GM12801 (cell line): ENCODE data around the gene MYL5.

ENCODE experiments used
- TF ChIP-seq, protein P1 (sequence below): IDR thresholded peaks from one replicate; pipeline ENCODE4 v1.5.1; 2011; ENCODE audit warnings: control low read depth; ENCODE audit not compliant: insufficient read length; ENCODE audit errors: extremely low read depth

Gene MYL5, protein sequence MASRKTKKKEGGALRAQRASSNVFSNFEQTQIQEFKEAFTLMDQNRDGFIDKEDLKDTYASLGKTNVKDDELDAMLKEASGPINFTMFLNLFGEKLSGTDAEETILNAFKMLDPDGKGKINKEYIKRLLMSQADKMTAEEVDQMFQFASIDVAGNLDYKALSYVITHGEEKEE

DNA sequence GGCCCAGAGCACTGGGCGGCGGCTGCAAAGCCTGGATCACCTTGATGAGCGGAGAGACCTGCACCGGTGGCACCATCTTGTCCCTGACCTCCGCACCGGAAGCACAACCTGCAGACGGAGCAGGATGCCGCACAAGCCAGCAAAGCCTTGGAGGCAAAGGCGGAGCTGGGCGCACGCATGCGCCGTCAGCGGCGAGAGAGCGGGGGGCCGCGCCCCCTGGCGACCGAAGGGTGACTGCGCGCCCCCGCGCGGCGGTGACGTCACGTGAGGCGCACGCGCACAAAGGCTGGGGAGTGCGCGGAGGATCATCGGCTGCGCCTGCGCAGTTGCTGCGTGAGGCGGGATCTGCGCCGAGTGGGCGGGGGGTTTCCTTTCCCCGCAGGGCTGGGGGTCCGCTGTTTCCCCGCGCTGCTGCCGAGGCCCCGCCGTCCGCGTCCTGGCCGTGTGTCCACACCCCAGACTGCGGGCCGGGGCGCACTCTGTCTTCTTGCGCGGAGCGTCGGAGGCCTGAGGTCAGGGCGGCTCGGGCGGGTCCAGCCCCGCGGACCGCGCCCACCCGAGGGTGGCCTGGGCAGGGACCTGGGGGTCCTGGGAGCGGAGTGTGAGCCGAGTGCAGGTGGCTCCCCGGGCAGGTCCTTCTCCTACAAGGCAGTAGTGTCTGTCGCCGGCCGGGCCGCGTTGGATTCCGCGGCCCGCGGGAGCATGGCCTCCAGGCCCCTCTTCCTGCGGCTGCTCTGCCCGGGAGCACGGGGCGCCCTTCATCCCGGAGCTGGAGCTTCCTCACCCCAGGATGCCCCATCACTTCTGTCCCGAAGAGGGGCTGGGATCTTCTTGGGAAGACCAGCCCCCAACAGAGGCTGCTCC is at the start of gene MYL5, which contains the start of gene ATP5ME:
Gene MYL5 (plus strand): TSS at position 371 of the 864 bp plus-strand sequence. CDS start 3,485 bp downstream, outside the sequence.
Gene ATP5ME (minus strand): TSS at position 105 of the 864 bp plus-strand sequence. CDS start 29 bp downstream, at position 76.
- TF ChIP-seq, protein P1, sequence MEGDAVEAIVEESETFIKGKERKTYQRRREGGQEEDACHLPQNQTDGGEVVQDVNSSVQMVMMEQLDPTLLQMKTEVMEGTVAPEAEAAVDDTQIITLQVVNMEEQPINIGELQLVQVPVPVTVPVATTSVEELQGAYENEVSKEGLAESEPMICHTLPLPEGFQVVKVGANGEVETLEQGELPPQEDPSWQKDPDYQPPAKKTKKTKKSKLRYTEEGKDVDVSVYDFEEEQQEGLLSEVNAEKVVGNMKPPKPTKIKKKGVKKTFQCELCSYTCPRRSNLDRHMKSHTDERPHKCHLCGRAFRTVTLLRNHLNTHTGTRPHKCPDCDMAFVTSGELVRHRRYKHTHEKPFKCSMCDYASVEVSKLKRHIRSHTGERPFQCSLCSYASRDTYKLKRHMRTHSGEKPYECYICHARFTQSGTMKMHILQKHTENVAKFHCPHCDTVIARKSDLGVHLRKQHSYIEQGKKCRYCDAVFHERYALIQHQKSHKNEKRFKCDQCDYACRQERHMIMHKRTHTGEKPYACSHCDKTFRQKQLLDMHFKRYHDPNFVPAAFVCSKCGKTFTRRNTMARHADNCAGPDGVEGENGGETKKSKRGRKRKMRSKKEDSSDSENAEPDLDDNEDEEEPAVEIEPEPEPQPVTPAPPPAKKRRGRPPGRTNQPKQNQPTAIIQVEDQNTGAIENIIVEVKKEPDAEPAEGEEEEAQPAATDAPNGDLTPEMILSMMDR = no peak

DNA sequence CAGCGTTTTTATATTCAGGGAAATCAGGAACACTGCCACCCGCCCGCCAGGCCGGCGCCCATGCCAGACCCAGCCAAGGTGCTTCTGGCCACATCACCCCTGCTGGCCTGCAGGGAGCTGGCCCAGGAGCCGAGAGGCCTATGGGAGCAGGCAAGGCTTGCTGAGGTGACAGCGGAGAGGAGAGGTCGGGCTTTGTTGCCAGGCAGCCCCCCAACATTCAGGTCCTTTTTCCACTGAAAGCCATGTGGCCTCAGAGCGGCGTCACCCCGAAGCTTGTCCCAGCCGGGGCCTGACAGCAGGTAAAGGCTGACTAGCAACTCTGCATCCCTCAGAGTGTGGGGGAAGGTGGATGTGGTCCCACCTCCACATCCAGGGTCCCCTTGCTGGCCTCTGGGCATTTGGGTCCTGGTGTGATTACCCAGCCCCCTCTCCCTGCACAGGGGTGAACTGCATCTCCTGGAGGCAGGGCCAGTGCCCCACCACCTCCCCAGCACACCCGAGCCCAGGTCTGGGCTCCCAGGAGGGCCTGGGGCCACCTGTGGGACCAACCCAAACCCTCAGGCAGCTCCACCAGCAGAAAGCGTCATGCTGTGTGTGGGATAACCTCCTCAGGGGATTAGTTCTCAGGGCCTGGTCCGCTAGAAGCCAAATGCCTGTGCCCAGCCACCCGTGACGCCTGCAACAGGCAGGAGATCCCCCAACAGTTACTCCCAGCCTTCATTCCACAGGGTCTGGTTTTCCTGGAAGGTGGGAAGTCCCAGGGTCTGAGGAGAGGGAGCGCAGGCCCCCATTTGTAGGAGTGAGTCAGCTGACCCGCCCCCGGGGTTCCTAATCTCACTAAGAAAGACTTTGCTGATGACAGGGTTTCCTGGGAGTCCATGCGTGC is 49.4 kb upstream of the MYL5 start, which contains the start of gene PDE6B:
Gene PDE6B (plus strand): TSS at position 869 of the 886 bp plus-strand sequence. CDS start 54 bp downstream, outside the sequence.
- TF ChIP-seq, protein P1 = no peak

DNA sequence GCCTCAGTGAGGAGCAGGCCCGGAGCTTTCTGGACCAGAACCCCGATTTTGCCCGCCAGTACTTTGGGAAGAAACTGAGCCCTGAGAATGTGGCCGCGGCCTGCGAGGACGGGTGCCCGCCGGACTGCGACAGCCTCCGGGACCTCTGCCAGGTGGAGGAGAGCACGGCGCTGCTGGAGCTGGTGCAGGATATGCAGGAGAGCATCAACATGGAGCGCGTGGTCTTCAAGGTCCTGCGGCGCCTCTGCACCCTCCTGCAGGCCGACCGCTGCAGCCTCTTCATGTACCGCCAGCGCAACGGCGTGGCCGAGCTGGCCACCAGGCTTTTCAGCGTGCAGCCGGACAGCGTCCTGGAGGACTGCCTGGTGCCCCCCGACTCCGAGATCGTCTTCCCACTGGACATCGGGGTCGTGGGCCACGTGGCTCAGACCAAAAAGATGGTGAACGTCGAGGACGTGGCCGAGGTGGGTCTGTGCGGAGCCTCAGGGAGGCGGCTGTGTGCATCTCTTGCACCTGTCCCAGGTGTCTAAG is 48.6 kb upstream of the MYL5 start:
- TF ChIP-seq, protein P1 = no peak

DNA sequence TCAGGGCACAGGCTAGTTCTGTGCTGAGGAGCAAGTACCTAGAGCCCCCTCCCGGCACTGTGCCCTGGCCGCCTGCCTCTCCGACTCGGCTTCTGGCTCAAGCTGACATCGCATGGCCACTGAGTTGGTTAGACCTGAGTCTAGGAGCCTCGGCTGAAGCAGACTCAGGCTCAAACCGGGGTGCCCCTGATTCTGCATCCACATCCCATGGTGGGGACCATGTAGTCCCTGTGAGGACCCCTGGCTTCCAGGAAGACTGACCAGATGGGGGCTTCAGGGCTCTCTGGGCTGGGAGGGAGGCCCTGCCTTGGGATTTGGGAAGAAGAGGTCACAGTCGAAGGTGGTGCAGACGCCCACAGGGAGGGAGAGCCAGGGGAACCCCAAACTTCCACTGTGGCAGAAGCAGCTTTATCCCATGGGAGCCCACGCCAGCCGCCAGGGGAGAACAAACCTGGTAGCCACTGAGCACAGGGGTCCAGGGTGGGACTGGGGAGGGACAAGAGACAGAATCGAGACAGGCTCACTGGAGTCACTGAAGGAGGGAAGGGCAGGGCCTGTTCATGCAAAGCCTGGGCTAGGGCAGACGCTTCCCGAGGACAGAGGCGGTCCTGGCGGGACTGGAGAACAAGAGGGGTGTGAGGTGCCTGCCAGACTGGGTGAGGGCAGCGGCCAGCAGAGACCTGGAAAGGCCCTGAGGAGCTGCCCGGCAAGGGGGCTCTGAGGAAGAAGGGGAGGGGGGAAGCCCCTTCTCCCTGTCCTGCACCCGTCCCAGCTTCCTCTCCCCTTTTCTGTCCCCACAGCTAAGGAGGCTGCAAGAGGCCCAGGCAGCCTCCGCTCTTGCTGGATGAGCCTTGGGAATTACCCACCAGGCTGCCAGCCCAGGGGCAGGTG is 47.9 kb upstream of the MYL5 start:
- TF ChIP-seq, protein P1 = no peak

DNA sequence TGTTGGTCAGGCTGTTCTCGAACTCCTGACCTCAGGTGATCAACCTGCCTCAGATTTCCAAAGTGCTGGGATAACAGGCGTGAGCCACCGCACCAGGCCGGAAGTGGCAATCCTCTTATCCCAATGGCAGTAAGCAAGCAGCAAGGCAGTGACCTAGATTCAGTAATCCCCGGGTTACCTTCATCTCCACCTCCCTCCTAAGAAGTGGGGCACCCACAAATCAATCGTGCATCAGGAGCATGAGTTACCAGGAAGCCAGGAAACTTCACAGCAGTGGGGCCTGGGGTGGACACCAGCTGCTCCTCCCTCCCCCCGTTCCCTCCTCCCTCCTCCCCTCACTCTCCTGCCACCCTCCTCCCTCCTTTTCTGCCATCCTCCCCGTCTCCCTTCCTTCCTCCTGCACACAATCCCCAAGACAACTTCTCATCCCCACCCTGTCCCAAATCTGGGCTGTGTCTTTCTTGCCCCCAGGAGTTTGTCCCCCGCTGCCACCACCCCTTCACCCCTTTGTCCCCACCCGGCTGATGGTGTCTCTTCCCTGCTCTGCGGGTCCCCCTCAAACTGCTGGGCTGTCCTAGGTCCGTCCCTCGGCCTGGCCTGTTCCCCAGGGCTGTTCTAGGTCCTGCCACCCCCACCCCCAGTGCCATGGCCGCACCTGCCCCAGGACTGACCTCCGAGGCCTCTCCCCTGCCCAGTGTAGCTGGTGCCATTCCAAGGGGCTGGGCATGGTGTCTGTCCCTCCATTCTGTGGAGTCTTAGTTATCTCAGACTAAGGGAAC is 46.8 kb upstream of the MYL5 start:
- TF ChIP-seq, protein P1 = no peak

DNA sequence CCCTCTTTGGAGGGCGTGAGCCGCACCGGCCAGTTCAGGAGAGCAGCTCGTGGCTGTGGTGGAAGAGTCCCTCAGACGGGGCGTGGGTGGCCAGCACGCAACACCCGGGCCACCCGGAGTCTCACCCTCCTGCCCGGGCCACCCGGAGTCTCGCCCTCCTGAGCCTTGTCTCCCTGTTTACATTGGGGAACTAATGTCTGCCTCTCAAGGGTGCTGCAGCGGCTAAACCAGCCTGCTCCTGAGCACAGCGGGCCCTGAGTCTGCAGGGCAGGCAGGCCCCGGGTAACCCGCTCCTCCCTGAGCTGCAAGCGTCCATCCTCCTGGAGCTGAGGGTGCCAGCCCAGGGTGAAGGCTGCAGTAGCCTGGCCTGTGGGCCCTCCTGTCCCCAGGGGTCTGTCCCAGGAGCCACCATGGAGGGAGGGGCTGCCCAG is 46.0 kb upstream of the MYL5 start:
- TF ChIP-seq, protein P1 = no peak
